H1 (cell line): ENCODE measurements around the gene RNF166. TPM values are rescaled to one million over a fixed set of nuclear protein-coding genes. Genes with fewer than 3 reads are reported as not detected.
A peak's percentile ranks its signal among the peaks of the same experiment; 100 is the strongest.

Experiments
- CTCF ChIA-PET: fragments of 300-600 bp; sonication (Branson Sonifier 250); formaldehyde crosslinking; loops from one replicate; lab custom pipeline; 2021; ENCODE audit not compliant: partially characterized antibody; lab: Charles Lee
- POLR2A ChIA-PET: fragments of 300-600 bp; sonication (Branson Sonifier 250); formaldehyde crosslinking; loops from one replicate; lab custom pipeline; 2021; ENCODE audit warnings: inconsistent platforms; ENCODE audit not compliant: partially characterized antibody; lab: Charles Lee
- DNase-seq, 2 experiments: peaks; one replicate each; pipeline versions ENCODE4 v3.0.0 to v3.0.0-alpha.2; 2010 to 2022; ENCODE audit warnings: low spot score in 2 of 2, low read depth in 1 of 2, mixed read lengths in 1 of 2
- FAIRE-seq: peaks from 2 replicates; lab custom pipeline; 2011; peaks lifted over from hg19 to GRCh38; lab: Jason Lieb, UNC
- H2AFZ ChIP-seq: 2 replicates; pipeline ENCODE4 v1.8.1; 2012; ENCODE audit warnings: low read length, inconsistent platforms
- H2AK5ac ChIP-seq: 2 replicates; pipeline ENCODE4 v1.6.1; 2013; ENCODE audit warnings: low read depth, low read length
- H2BK120ac ChIP-seq: replicated peaks from 2 replicates; pipeline ENCODE3; 2013; ENCODE audit warnings: low read depth, low read length, inconsistent platforms
- H2BK12ac ChIP-seq: 2 replicates; pipeline ENCODE4 v1.6.1; 2013; ENCODE audit warnings: low read depth, low read length
- H2BK15ac ChIP-seq: 2 replicates; pipeline ENCODE4 v1.6.1; 2013; ENCODE audit warnings: low read length
- H2BK20ac ChIP-seq: 2 replicates; pipeline ENCODE4 v1.6.1; 2013; ENCODE audit warnings: low read length
- H2BK5ac ChIP-seq: 2 replicates; pipeline ENCODE4 v1.6.1; 2013; ENCODE audit warnings: low read depth, low read length
- H3K14ac ChIP-seq: 2 replicates; pipeline ENCODE4 v1.6.1; 2013; ENCODE audit warnings: inconsistent platforms; ENCODE audit not compliant: insufficient read length
- H3K18ac ChIP-seq: 2 replicates; pipeline ENCODE4 v1.6.1; 2013; ENCODE audit warnings: low read length; ENCODE audit errors: extremely low read depth
- H3K23ac ChIP-seq: 2 replicates; pipeline ENCODE4 v1.6.1; 2013; ENCODE audit warnings: inconsistent platforms; ENCODE audit not compliant: insufficient read length
- H3K23me2 ChIP-seq: 2 replicates; pipeline ENCODE4 v1.6.1; 2013; ENCODE audit warnings: low read depth, low read length
- H3K27ac ChIP-seq: 2 replicates; pipeline ENCODE4 v1.6.1; 2011; ENCODE audit warnings: low read depth, low read length, inconsistent platforms
- H3K27me3 ChIP-seq, 4 experiments: replicated peaks in 1 of 4; 1 replicate in 1 of 4; 2 replicates in 3 of 4; pipeline versions ENCODE4 v1.6.1 to v1.8.1; 2011 to 2013; ENCODE audit warnings: low read length in 3 of 4, mild to moderate bottlenecking in 3 of 4, inconsistent platforms in 2 of 4, mixed read lengths in 2 of 4, moderate library complexity in 1 of 4; ENCODE audit not compliant: control insufficient read depth in 3 of 4, insufficient read depth in 3 of 4; ENCODE audit errors: extremely low read depth in 1 of 4
- H3K36me3 ChIP-seq, 4 experiments: 2 replicates each; pipeline versions ENCODE4 v1.6.1 to v1.8.1; 2011 to 2013; ENCODE audit warnings: mild to moderate bottlenecking in 4 of 4, low read length in 3 of 4, moderate library complexity in 2 of 4, control low read depth in 1 of 4, inconsistent platforms in 1 of 4; ENCODE audit not compliant: insufficient read depth in 4 of 4, control insufficient read depth in 2 of 4
- H3K4ac ChIP-seq: replicated peaks from 2 replicates; pipeline ENCODE3; 2013; ENCODE audit warnings: low read length, low read depth, mixed read lengths, inconsistent platforms; ENCODE audit not compliant: insufficient read length
- H3K4me1 ChIP-seq, 4 experiments: replicated peaks in 1 of 4; 1 replicate in 1 of 4; 2 replicates in 3 of 4; pipeline versions ENCODE4 v1.6.1 to v1.8.1; 2011 to 2013; ENCODE audit warnings: low read length in 3 of 4, inconsistent platforms in 2 of 4, mixed read lengths in 1 of 4; ENCODE audit not compliant: insufficient read depth in 4 of 4, control insufficient read depth in 3 of 4
- H3K4me2 ChIP-seq, 2 experiments: 2 replicates each; pipeline versions ENCODE4 v1.6.1 to v1.8.1; 2011 to 2013; ENCODE audit warnings: low read depth in 2 of 2, low read length in 2 of 2, control low read depth in 1 of 2, inconsistent platforms in 1 of 2, mild to moderate bottlenecking in 1 of 2; ENCODE audit not compliant: insufficient read depth in 1 of 2
- H3K4me3 ChIP-seq, 4 experiments: fragments of 200-600, 300-600 bp in 1 of 4; sonication (generic), shearing (Covaris generic), sonication (Bioruptor Twin) in 1 of 4; 2 replicates each; pipeline versions ENCODE4 v1.5.1 to v1.8.1; 2011 to 2016; ENCODE audit warnings: low read length in 4 of 4, low read depth in 3 of 4, control low read depth in 2 of 4, inconsistent platforms in 2 of 4, mild to moderate bottlenecking in 2 of 4, mixed read lengths in 1 of 4, moderate library complexity in 1 of 4; ENCODE audit not compliant: insufficient read depth in 2 of 4; ENCODE audit errors: extremely low read depth in 1 of 4
- H3K56ac ChIP-seq: replicated peaks from 2 replicates; pipeline ENCODE3; 2013; ENCODE audit warnings: low read depth, mild to moderate bottlenecking, mixed read lengths, low read length, inconsistent platforms; ENCODE audit not compliant: insufficient read length
- H3K79me1 ChIP-seq: 2 replicates; pipeline ENCODE4 v1.6.1; 2013; ENCODE audit warnings: low read depth, low read length, control low read depth
- H3K79me2 ChIP-seq, 2 experiments: 2 replicates each; pipeline versions ENCODE4 v1.6.1 to v1.8.1; 2012 to 2013; ENCODE audit warnings: low read length in 2 of 2, mild to moderate bottlenecking in 2 of 2, inconsistent platforms in 1 of 2; ENCODE audit not compliant: insufficient read depth in 2 of 2, control insufficient read depth in 1 of 2
- H3K9ac ChIP-seq, 4 experiments: replicated peaks in 1 of 4; 1 replicate in 1 of 4; 2 replicates in 3 of 4; pipeline versions ENCODE4 v1.6.1 to v1.8.1; 2011 to 2013; ENCODE audit warnings: low read depth in 3 of 4, low read length in 3 of 4, control low read depth in 2 of 4, mild to moderate bottlenecking in 2 of 4, moderate library complexity in 2 of 4, inconsistent platforms in 1 of 4; ENCODE audit errors: extremely low read depth in 1 of 4
- H3K9me3 ChIP-seq, 2 experiments: 2 replicates each; pipeline versions ENCODE4 v1.6.1 to v1.8.1; 2012 to 2013; ENCODE audit warnings: mild to moderate bottlenecking in 2 of 2, moderate library complexity in 2 of 2, control low read depth in 1 of 2, inconsistent platforms in 1 of 2, low read depth in 1 of 2, low read length in 1 of 2, mixed read lengths in 1 of 2; ENCODE audit not compliant: insufficient read depth in 2 of 2
- H4K20me1 ChIP-seq, 2 experiments: replicated peaks in 1 of 2; 2 replicates each; pipeline versions ENCODE3 to v1.8.1; 2011 to 2013; ENCODE audit warnings: inconsistent platforms in 2 of 2, low read length in 2 of 2, mild to moderate bottlenecking in 1 of 2; ENCODE audit not compliant: insufficient read depth in 2 of 2, control insufficient read depth in 1 of 2
- H4K5ac ChIP-seq: 2 replicates; pipeline ENCODE4 v1.6.1; 2013; ENCODE audit warnings: low read length, low read depth, mixed read lengths, inconsistent platforms; ENCODE audit not compliant: insufficient read length
- H4K8ac ChIP-seq: 2 replicates; pipeline ENCODE4 v1.8.0; 2013; ENCODE audit warnings: mild to moderate bottlenecking, moderate library complexity, low read length, inconsistent platforms; ENCODE audit not compliant: insufficient read depth; ENCODE audit errors: extremely low read depth
- H4K91ac ChIP-seq: replicated peaks from 2 replicates; pipeline ENCODE3; 2013; ENCODE audit warnings: low read length, mixed read lengths, inconsistent platforms; ENCODE audit not compliant: insufficient read length
- EGR1 ChIP-seq: IDR thresholded peaks from 2 replicates; pipeline ENCODE4 v1.6.1; 2011; ENCODE audit warnings: low read depth, low read length, borderline replicate concordance
- FOSL1 ChIP-seq: IDR thresholded peaks from 2 replicates; pipeline ENCODE4 v1.6.1; 2011; ENCODE audit warnings: mild to moderate bottlenecking, low read depth, low read length, moderate library complexity; ENCODE audit not compliant: insufficient read depth
- RNF2 ChIP-seq: fragments of 200-900, 300-1000 bp; sonication (generic); IDR thresholded peaks from 2 replicates; pipeline ENCODE4 v1.7.1; 2016; ENCODE audit warnings: borderline replicate concordance, low read depth, mild to moderate bottlenecking, antibody characterized with exemption, low read length; ENCODE audit not compliant: poor library complexity, severe bottlenecking; ENCODE audit errors: missing control alignments
- RXRA ChIP-seq: IDR thresholded peaks from 2 replicates; pipeline ENCODE4 v1.6.1; 2011; ENCODE audit warnings: low read depth, mild to moderate bottlenecking, low read length, moderate library complexity; ENCODE audit not compliant: insufficient read depth
- TAF7 ChIP-seq: optimal IDR thresholded peaks from 2 replicates; pipeline ENCODE3; 2011; ENCODE audit warnings: low read depth, mild to moderate bottlenecking, inconsistent platforms, low read length, moderate library complexity, borderline replicate concordance
- ZNF274 ChIP-seq: IDR thresholded peaks from 2 replicates; pipeline ENCODE4 v1.7.0; 2012; ENCODE audit warnings: low read length, borderline replicate concordance; ENCODE audit errors: extremely low read depth
- WGBS, 2 experiments: shearing (Covaris generic) in 1 of 2; methylation state at CpG; one replicate each; pipeline versions ENCODE4 v1.1.6 to v1.1.7; 2013 to 2015; ENCODE audit warnings: low lambda C conversion rate in 2 of 2, mixed read lengths in 2 of 2, inconsistent platforms in 1 of 2, low coverage in 1 of 2, missing lambda C conversion rate in 1 of 2; ENCODE audit not compliant: insufficient replicate concordance in 2 of 2, insufficient coverage in 1 of 2, insufficient read length in 1 of 2; ENCODE audit errors: extremely low coverage in 1 of 2, missing lambda C conversion rate in 1 of 2; 5-methylcytosine and 5-hydroxymethylcytosine counted together
- polyA plus RNA-seq, 7 experiments: library from polyadenylated mRNA; depleted of rRNA in 3 of 7; stranded (reverse) in 5 of 7; unstranded in 2 of 7; fragments of >200 nt in 5 of 7; fragments of 200-250 nt in 2 of 7; gene quantifications; 1 replicate in 5 of 7; 2 replicates in 1 of 7; 4 replicates in 1 of 7; pipeline versions ENCODE4 v1.2.1 to v1.2.3, GENCODE V29; 2011 to 2013; ENCODE audit warnings: missing spikeins in 2 of 7, mixed read lengths in 2 of 7
- total RNA-seq: library from RNA; stranded (reverse); fragmentation: NEBNext Ultra II Directional; extraction: Animal tissue kit (Norgen Biotek cat#: 25700); gene quantifications from 2 replicates; pipeline ENCODE4 v1.2.1, GENCODE V29; 2021
- TF ChIP-seq, protein P1 (sequence below): IDR thresholded peaks from 2 replicates; pipeline ENCODE4 v1.6.1; 2011; ENCODE audit warnings: low read length, improper control_type of control experiment

The RNF166 gene
- total and polyA plus RNA-seq, 2 of the 8 experiments (the other 6 are each of a cell fraction or from before 2014, with no cell fraction given): 29.8 to 31.2 TPM

DNA sequence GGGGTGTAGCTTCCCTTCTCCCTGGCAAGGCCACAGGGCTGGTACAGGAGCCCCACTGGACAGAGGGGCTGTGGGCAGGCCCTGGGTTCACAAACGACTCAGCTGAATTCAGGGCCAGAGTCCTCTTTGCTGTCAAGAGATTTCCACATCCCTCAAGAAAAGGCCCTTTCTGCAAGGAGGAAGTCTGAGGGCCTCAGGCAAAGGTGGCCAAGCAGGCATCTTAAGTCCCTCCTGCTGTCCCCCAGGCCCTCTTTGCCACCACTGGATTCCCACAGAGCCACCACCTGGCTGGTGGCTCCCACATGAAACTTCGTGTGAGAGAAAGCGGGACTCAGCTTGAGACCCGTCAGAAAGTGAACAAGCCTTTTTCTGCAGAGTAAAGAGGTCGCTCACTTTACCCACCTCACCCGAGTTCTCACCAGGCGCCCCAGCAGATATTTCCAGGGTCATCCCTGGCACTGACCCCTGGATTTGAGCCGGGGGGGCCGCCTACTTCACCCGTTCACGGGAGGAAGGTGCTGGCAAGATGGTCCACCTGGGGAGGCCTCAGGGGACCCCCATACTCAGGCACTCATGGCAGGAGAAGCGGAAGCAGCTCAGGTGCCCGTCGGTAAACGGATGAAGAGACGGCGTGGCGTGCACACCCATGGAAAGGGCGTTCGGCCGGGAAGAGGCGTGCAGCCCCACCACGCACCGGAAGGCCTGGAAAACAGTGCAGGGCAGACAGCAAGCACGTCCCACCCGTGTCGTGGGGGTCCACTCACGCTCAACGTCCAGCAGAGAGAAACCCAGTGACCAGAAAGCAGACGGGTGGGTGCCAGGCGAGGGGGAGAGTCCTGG, 3.6 kb downstream of the RNF166 start:
- H3K79me2 ChIP-seq: peaks cover 0 to 29% of the 10 kb centered on the region in 2 experiments; a peak in 2 of 4 replicates
- DNase-seq (no peak), FAIRE-seq (no peak)
- 0 out of 7 replicates have a peak overlapping the region, but pooled peaks of 1 of the 4 experiments have one; percentile 22 for H3K9ac ChIP-seq
- no peak overlapping the region for H2BK120ac ChIP-seq
- CTCF ChIA-PET: interaction anchor here (0.6 to 2.2 kb wide), 9 partner anchors 9 to 143 kb away, joined by 3 to 8 read pairs (median 5); no protein-coding TSS in a partner anchor
- H3K14ac ChIP-seq: no peak overlapping the region
- H3K79me1 ChIP-seq: peaks cover 7% of the 10 kb centered on the region; the same call in 1 of the 2 replicates
- no peak overlapping the region for H3K4ac ChIP-seq
- no peaks in the 10 kb centered on the region for H3K27me3 ChIP-seq
- TF ChIP-seq TAF7 (no peak), FOSL1 (no peak), RNF2 (no peak), RXRA (no peak), ZNF274 (no peak), EGR1 (no peak)
- TF ChIP-seq, protein P1, sequence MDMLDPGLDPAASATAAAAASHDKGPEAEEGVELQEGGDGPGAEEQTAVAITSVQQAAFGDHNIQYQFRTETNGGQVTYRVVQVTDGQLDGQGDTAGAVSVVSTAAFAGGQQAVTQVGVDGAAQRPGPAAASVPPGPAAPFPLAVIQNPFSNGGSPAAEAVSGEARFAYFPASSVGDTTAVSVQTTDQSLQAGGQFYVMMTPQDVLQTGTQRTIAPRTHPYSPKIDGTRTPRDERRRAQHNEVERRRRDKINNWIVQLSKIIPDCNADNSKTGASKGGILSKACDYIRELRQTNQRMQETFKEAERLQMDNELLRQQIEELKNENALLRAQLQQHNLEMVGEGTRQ: no peak
- peaks cover 2 to 4% of the 10 kb centered on the region in 2 experiments for H4K20me1 ChIP-seq
- H3K18ac ChIP-seq: no peak overlapping the region
- no peak overlapping the region for H3K27ac ChIP-seq
- no peak overlapping the region for H2AFZ ChIP-seq
- no peak overlapping the region for H3K4me3 ChIP-seq
- no peak overlapping the region for H2BK5ac ChIP-seq
- H3K23me2 ChIP-seq: peaks cover 15% of the 10 kb centered on the region; the same call in 1 of the 2 replicates
- no peak overlapping the region for H4K91ac ChIP-seq
- H3K56ac ChIP-seq: no peak overlapping the region
- no peak overlapping the region for H4K8ac ChIP-seq
- POLR2A ChIA-PET: interaction anchor here (1.0 to 1.4 kb wide), 3 partner anchors 8 to 107 kb away, joined by 3 read pairs; partner anchors contain the start of gene MVD
- peaks cover 0 to 9% (median 0%) of the 10 kb centered on the region in 4 experiments; a peak in 3 of 8 replicates for H3K36me3 ChIP-seq
- 88% methylated on average over 29 of the region's 31 CpGs; no CpG with 5 or more reads in 1 of the 2 experiments for WGBS, 2 experiments
- peaks cover 0 to 6% (median 3%) of the 10 kb centered on the region in 4 experiments; a peak in 4 of 7 replicates for H3K4me1 ChIP-seq
- H2BK20ac ChIP-seq: no peak overlapping the region
- H3K23ac ChIP-seq: no peak overlapping the region
- no peak overlapping the region for H4K5ac ChIP-seq
- H2AK5ac ChIP-seq: no peak overlapping the region
- H3K4me2 ChIP-seq: no peak overlapping the region
- no peaks in the 10 kb centered on the region for H3K9me3 ChIP-seq
- H2BK15ac ChIP-seq: no peak overlapping the region
- H2BK12ac ChIP-seq: no peak overlapping the region
